ENCODE results near the gene SLC25A44. TPM values are rescaled to one million over a fixed set of nuclear protein-coding genes. Genes with fewer than 3 reads are reported as not detected.

The SLC25A44 gene
- polyA plus RNA-seq, 2 of the 4 experiments (the other 2 are of a cell fraction) = 25.1 to 30.7 TPM

- peaks cover 14% of the 10 kb centered on the region for H3K4me1 ChIP-seq
- TF ChIP-seq CEBPB (IDR thresholded peaks at IDR 0.05) (no peak), RAD21 (conservative IDR thresholded peaks at IDR 0.05 in 1 of 2, IDR thresholded peaks at IDR 0.05 in 1 of 2) (no peak), HDAC2 (IDR thresholded peaks at IDR 0.05) (no peak), MAZ (IDR thresholded peaks at IDR 0.05; ENCODE audit: borderline replicate concordance, low read depth, low read length) (no peak), FOSL2 (IDR thresholded peaks at IDR 0.05) (no peak), FOSL2 (CRISPR knock-in tag; IDR thresholded peaks at IDR 0.05) (no peak), TP53 (CRISPR knock-in tag; IDR thresholded peaks at IDR 0.05) (no peak), ZFP36 (IDR thresholded peaks at IDR 0.05; ENCODE audit: borderline replicate concordance, partially characterized antibody) (no peak), JUNB (IDR thresholded peaks at IDR 0.05) (no peak), ESRRA (IDR thresholded peaks at IDR 0.05; ENCODE audit: borderline replicate concordance, low read length) (no peak), SMC3 (IDR thresholded peaks at IDR 0.05) (no peak), HOXA7 (CRISPR knock-in tag; IDR thresholded peaks at IDR 0.05) (no peak), HMGXB4 (CRISPR knock-in tag; IDR thresholded peaks at IDR 0.05; ENCODE audit: borderline replicate concordance) (no peak), HOXB5 (CRISPR knock-in tag; IDR thresholded peaks at IDR 0.05) (no peak), ZSCAN20 (CRISPR knock-in tag; IDR thresholded peaks at IDR 0.05) (no peak), ATOH8 (CRISPR knock-in tag; IDR thresholded peaks at IDR 0.05; ENCODE audit: low read depth) (no peak), RCOR1 (IDR thresholded peaks at IDR 0.05; ENCODE audit: low read depth, low read length) (no peak), BCL3 (IDR thresholded peaks at IDR 0.05) (no peak), PHF8 (IDR thresholded peaks at IDR 0.05; ENCODE audit: borderline replicate concordance, low read depth) (no peak)
- 89% methylated on average over 7 of the region's 7 CpGs for WGBS (ENCODE audit: missing lambda C conversion rate)
- ATAC-seq = no peak
- H3K4me3 ChIP-seq = no peak overlapping the region
- no peak for FAIRE-seq
- H3K4me2 ChIP-seq = no peak overlapping the region
- H3K27ac ChIP-seq = no peak overlapping the region
- CTCF ChIA-PET = interaction anchor here (1.7 to 25.3 kb wide), 4 partner anchors 10 to 134 kb away, joined by 3 to 639 read pairs (median 148); partner anchors contain the start of gene SEMA4A
- DNase-seq (ENCODE audit: low read depth in 1 of 2, low spot score in 1 of 2) = no peak
- POLR2A ChIA-PET = no interaction called here
- no peaks in the 10 kb centered on the region for H3K9me3 ChIP-seq
These were observed 34.6 kb downstream of the SLC25A44 start for GRCh38 chr1:156228501-156228900.

GRCh38 chr1:156229809-156230472, 36.0 kb downstream of the SLC25A44 start:
- Histone ChIP-seq H3K4me1 (peaks cover 17% of the 10 kb centered on the region), H3K27ac (no peak overlapping the region), H3K4me3 (no peak overlapping the region), H3K9me3 (no peaks in the 10 kb centered on the region), H3K4me2 (no peak overlapping the region)
- POLR2A ChIA-PET = no interaction called here
- CTCF ChIA-PET = interaction anchor here (0.6 to 25.3 kb wide), 6 partner anchors 9 to 136 kb away, joined by 3 to 639 read pairs (median 4); partner anchors contain the start of gene SEMA4A
- FAIRE-seq = no peak
- ATAC-seq = no peak
- no peak for DNase-seq (ENCODE audit: low read depth in 1 of 2, low spot score in 1 of 2)
- no peak for TF ChIP-seq MAFK (IDR thresholded peaks at IDR 0.05; ENCODE audit: partially characterized antibody)
- TF ChIP-seq JUN (IDR thresholded peaks at IDR 0.05) = no peak
- TF ChIP-seq HEYL (CRISPR knock-in tag; IDR thresholded peaks at IDR 0.05) = no peak
- no peak for TF ChIP-seq EHMT2 (IDR thresholded peaks at IDR 0.05; ENCODE audit: low read depth)
- no peak for TF ChIP-seq FOXS1 (CRISPR knock-in tag; IDR thresholded peaks at IDR 0.05)
- no peak for TF ChIP-seq HOXA7 (CRISPR knock-in tag; IDR thresholded peaks at IDR 0.05)
- TF ChIP-seq ZFP36 (IDR thresholded peaks at IDR 0.05; ENCODE audit: borderline replicate concordance, partially characterized antibody) = no peak
- 88% methylated on average over 11 of the region's 11 CpGs for WGBS (ENCODE audit: missing lambda C conversion rate)
